Measurements from ENCODE around the gene MRPL58.
"Not testable (repeated sequence)": the region's sequence is repeated elsewhere in the genome, so short reads cannot be mapped to it uniquely, and the experiment has no call there.

The MRPL58 gene

GRCh38 chr17:75013092-75013559 lies 656 bp downstream of the MRPL58 start:
- DNase-seq (ENCODE audit: low read depth), result no peak

DNA sequence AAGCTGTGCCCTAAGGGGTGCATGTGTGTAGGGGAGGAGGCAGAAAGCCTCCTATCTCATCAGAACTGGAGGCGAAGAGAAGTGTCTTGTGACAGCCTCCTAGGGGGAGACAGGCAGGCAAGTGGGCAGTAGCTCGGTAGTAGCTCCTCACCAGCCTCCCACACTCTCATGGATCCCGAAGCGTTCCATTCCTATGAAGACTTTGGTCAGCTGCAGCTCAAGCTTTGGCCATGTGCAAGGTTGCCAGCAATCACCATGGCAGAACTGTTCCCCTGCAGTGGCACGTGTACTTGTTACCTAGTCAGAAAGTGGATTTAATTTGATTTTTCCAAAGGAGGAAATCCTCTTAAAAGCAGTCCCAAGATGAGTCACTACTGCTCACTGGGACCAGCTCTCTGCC lies 6.7 kb downstream of the MRPL58 start:
- DNase-seq (ENCODE audit: low read depth), result no peak

GRCh38 chr17:75019710-75020109 lies 7.2 kb downstream of the MRPL58 start:
- no peak for DNase-seq (ENCODE audit: low read depth)

GRCh38 chr17:75020331-75021110 lies 8.1 kb downstream of the MRPL58 start:
- DNase-seq (ENCODE audit: low read depth), result no peak

- DNase-seq (ENCODE audit: low read depth), result no peak
Measured at GRCh38 chr17:75024686-75025397, 12.4 kb downstream of the MRPL58 start.

DNA sequence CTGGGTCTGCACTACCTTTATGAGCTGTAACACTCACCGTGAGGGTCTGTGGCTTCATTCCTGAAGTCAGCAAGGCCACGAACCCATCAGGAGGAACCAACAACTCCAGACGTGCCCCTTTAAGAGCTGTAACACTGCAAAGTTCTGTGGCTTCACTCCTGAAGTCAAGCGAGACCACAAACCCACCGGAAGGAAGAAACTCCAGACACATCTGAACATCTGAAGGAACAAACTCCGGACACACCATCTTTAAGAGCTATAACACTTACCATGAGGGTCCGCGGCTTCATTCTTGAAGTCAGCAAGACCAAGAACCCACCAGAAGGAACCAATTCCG lies 12.9 kb downstream of the MRPL58 start:
- not testable (repeated sequence) for DNase-seq (ENCODE audit: low read depth)

DNA sequence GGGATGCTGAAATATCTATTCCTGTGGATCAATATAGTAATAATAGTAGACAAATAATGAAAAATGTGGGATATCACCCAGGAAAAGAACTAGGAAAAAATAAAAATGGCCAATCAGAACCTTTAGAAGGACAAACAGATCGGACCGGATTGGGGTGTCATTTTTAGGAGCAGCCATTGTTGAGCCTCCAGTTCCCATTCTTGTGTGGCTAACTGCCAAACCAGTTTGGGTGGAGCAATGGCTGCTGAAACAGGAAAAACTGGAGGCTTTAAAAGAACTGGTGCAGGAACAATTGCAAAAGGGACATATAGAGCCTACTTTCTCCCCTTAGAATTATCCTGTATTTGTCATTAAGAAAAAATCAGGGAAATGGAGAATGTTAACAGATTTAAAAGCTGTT lies 14.2 kb downstream of the MRPL58 start:
- DNase-seq (ENCODE audit: low read depth), result not testable (repeated sequence)

GRCh38 chr17:75030161-75030560 lies 17.7 kb downstream of the MRPL58 start:
- no peak for DNase-seq (ENCODE audit: low read depth)

DNA sequence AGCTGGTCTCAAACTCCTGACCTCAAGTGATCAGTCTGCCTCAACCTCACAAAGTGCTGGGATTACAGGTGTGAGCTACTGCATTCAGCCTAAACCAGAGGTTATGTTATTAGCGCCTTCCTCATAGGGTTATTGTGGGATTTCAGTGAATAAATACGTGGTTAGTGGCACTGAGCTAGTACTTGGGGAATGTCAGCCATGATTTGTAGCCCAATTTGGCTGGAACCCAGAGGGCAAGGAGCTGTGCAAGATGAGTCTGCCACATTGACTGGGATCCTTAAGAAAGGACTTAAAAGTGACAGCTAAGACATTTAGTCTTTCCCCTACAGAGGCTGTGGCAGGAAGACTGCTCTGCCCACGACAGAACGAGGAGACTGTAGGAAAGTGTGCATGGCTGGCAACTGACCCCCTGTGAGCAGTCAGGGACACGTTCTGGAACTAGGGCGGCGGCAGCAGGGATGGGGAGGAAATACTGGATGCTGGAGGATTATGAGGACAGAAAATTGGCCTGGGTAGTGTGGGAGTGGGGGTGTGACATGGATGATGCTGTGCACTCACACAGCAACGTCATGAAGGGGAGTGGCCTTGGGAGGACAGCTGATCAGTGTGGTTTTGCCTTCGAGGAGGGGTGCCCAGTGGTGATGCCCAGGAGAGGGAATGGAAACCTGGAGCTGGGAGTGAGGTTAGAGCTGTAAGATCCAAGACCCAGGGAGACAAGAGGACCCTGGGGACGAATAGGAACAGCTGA lies 19.7 kb downstream of the MRPL58 start:
- peak; percentile 41 for DNase-seq (ENCODE audit: low read depth)

GRCh38 chr17:75032720-75033280 lies 20.3 kb downstream of the MRPL58 start:
- DNase-seq (ENCODE audit: low read depth), result no peak

GRCh38 chr17:75033346-75034235 lies 21.1 kb downstream of the MRPL58 start:
- DNase-seq (ENCODE audit: low read depth), result peak; percentile 88

GRCh38 chr17:75034236-75034908 lies 21.9 kb downstream of the MRPL58 start:
- peak; percentile 73 for DNase-seq (ENCODE audit: low read depth)

DNA sequence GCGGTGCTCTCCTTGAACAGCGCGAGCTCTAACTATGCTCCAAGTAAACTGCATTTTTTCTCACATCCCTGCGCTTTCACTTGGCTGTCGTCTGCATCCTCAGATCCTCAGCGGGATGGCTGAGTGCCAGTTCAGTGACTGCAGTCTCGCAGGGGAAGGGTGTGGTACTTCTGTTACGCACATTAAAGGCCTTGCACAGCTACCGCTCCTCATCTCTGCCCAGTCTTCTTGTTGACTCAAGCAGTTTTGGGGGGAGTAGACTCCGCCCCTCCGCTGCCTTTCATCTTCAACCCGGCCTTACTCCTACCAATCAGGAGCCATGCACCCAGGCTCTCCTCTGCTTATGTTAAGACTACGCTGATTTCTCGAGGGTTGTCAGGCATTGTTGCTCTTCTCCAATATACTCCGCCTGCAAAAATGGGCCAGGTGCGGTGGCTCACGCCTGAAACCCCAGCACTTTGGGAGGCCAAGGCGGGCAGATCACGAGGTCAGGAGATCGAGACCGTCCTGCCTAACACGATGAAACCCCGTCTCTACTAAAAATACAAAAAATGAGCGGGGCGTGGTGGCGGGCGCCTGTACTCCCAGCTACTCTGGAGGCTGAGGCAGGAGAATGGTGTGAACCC lies 24.3 kb downstream of the MRPL58 start:
- DNase-seq (ENCODE audit: low read depth), result peak; percentile 65

GRCh38 chr17:75039238-75039637 lies 26.8 kb downstream of the MRPL58 start:
- no peak for DNase-seq (ENCODE audit: low read depth)

DNA sequence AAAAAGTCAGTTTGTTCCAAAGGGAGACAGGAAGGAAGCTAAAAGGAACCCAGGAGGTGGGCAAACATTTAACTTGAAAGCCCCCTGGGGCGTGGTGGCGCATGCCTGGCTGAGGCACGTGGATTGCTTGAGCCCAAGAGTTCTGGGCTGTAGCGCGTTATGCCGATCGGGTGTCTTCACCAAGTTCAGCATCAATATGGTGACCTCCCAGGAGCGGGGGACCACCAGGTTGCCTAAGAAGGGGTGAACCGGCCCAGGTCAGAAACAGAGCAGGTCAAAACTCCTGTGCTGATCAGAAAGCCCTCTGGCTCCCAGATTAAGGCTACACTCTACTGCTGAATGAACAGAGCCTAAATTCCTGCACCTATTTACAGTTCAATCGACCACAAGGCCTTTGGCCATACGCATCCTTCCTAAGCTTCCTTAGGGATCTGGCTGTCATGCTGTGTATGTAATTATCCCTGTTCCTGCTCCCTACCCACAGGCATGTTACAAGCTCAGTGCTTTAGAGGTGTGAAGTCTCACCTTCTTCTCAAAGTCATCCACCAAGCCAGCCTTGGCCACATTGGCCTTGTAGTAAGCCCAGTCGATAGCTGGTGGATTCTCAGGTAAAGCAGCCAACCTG lies 29.3 kb downstream of the MRPL58 start:
- DNase-seq (ENCODE audit: low read depth), result no peak

- DNase-seq (ENCODE audit: low read depth), result not testable (repeated sequence)
Measured at GRCh38 chr17:75043789-75044188, 31.3 kb downstream of the MRPL58 start.

DNA sequence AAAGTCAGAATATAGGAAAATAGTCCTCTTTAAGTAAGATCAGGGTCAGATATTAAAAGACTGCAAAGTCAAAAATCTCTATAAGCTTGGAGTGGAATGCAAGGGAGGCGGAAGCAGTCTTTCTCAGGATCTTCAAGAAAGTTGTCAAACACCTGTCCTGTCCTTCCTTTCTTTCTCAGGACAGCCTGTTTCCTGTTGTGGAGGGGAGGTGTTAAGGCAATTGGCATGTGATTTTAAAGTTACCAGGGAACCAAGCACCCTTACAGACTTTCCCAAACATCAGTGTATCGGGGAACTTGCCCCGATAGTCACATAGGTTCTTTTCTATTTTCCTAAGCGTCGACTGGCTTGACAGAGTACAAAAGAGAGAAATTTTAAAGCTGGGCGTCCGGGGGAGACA lies 32.2 kb downstream of the MRPL58 start:
- DNase-seq (ENCODE audit: low read depth), result no peak

DNA sequence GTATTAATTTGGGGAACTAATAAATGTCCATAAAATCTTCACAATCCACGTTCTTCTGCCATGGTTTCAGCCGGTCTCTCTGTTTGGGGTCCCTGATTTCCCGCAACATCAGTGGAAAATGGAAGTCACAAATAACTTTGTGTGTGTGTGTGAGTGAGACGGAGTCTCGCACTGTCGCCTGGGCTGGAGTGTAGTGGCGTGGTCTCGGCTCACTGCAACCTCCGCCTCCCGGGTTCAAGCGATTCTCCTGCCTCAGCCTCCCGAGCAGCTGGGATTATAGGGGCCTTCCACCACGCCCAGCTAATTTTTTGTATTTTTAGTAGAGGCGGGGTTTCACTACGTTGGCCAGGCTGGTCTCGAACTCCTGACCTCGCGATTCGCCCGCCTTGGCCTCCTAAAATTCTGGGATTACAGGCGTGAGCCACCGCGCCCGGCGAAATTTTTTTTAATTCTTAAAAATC lies 33.5 kb downstream of the MRPL58 start:
- DNase-seq (ENCODE audit: low read depth), result not testable (repeated sequence)

DNA sequence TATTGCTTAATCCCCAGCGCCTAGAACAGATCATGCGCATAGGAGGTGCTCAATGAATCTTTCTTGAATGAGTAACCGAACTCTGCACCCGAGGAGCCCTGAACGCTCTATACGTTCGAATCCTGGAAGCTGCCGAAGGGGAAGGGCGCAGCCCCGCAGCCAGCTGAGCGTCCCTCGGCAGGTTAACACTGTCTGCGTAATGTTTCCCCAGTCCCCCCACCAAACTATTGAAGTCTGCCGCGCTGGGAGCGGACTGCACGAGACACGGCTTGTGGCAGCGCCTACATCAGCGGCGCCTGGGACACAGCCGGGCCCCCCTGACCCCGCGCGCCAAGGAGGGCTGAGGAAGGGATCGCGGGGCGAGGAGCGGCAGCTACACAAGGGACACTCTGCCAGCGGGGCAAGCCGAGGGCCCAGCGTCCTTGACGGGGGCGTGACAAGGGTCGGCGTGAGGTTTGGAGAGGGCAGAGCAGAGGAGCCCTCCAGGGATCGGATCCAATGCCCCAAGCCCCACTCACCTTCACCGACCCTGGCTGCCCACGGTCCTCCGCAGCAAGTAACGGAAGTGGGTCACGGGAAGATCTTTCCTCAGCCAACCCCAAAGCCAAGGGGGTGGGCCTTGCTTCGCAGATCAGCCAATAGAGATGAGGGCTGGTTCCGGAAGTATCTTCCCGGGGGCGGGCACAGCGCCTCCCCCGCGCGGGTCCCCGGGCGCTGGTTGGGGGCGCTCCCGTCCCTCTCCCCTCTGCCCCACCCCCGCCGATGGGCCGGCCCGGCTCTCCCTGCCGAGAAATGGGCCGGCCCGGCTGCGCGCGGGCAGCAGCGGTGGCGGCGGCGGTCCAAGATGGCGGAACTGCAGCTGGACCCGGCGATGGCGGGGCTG lies 34.2 kb downstream of the MRPL58 start, which contains the start of the genes ATP5PD and KCTD2:
TSS of gene ATP5PD (minus strand) at position 563 of the 883 bp plus-strand sequence. CDS start 4,319 bp downstream, outside the sequence.
TSS of gene KCTD2 (plus strand) at position 819 of the 883 bp plus-strand sequence. CDS start at position 845, 26 bp downstream.
- peak; percentile 84 for DNase-seq (ENCODE audit: low read depth)

Data from HS-5 (cell line).